ENCODE results near the gene SPRYD3.

DNA sequence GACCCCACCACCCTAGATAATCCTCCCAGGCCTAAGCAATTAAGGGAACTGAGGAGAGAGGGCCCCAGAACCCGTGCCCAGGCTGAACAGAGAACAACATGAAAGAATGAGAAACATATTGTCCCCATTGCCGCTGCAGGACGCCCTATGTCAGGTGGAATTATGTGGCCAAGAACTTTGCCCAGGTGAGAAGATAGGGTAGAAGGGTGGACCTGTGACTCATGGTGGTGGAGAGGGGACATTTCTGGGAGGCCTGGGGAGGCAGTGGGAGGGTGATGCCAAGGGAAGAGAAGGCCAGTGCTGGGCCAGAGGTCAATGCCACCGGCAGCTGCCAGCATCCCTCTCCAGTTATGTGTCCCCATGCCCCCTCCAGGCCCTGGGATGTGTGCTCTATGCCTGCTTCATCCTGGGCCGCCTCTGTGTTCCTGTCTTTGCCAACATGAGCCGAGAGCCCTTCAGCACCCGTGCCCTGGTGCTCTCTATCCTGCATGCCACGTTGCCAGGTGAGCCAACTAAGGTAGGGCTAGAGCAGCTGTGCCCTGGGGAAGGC, 39.6 kb upstream of the SPRYD3 start:
- TF ChIP-seq, protein P1, sequence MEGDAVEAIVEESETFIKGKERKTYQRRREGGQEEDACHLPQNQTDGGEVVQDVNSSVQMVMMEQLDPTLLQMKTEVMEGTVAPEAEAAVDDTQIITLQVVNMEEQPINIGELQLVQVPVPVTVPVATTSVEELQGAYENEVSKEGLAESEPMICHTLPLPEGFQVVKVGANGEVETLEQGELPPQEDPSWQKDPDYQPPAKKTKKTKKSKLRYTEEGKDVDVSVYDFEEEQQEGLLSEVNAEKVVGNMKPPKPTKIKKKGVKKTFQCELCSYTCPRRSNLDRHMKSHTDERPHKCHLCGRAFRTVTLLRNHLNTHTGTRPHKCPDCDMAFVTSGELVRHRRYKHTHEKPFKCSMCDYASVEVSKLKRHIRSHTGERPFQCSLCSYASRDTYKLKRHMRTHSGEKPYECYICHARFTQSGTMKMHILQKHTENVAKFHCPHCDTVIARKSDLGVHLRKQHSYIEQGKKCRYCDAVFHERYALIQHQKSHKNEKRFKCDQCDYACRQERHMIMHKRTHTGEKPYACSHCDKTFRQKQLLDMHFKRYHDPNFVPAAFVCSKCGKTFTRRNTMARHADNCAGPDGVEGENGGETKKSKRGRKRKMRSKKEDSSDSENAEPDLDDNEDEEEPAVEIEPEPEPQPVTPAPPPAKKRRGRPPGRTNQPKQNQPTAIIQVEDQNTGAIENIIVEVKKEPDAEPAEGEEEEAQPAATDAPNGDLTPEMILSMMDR (IDR thresholded peaks at IDR 0.05; ENCODE audit: insufficient read depth, low read length, poor library complexity, severe bottlenecking): no peak
- TF ChIP-seq EZH2phosphoT487 (conservative IDR thresholded peaks at IDR 0.05; ENCODE audit: low read length): no peak
